GM12874 (cell line): ENCODE data around the gene P2RX6.

Experiments used
- CTCF ChIP-seq: IDR thresholded peaks from 2 replicates; pipeline ENCODE4 v1.5.1; 2011; ENCODE audit warnings: low read depth, mild to moderate bottlenecking, control low read depth, low read length, moderate library complexity; ENCODE audit not compliant: insufficient read depth

The P2RX6 gene

GRCh38 chr22:21026783-21027692 is 12.1 kb downstream of the P2RX6 start:
- no peak for TF ChIP-seq CTCF

- no peak for TF ChIP-seq CTCF
Observed at GRCh38 chr22:21028277-21029251, 13.6 kb downstream of the P2RX6 start.

- TF ChIP-seq CTCF = no peak
Observed at GRCh38 chr22:21029486-21030025, 14.6 kb downstream of the P2RX6 start.

- TF ChIP-seq CTCF = no peak
Observed at GRCh38 chr22:21030032-21030431, 15.1 kb downstream of the P2RX6 start.

- TF ChIP-seq CTCF = no peak
Observed at GRCh38 chr22:21030621-21031544, 15.9 kb downstream of the P2RX6 start.

GRCh38 chr22:21031545-21032036 is 16.6 kb downstream of the P2RX6 start:
- no peak for TF ChIP-seq CTCF
